Measurements from ENCODE around the gene TRIM22.
A peak's percentile ranks its signal among the peaks of the same experiment; 100 is the strongest.
"Not testable (repeated sequence)": the region's sequence is repeated elsewhere in the genome, so short reads cannot be mapped to it uniquely, and the experiment has no call there.

The TRIM22 gene

GRCh38 chr11:5684036-5684645 is 5.4 kb upstream of the TRIM22 start:
- H3K4me3 ChIP-seq (ENCODE audit: low read depth, low read length): peak overlapping the region; percentile 84
- TF ChIP-seq, protein P1, sequence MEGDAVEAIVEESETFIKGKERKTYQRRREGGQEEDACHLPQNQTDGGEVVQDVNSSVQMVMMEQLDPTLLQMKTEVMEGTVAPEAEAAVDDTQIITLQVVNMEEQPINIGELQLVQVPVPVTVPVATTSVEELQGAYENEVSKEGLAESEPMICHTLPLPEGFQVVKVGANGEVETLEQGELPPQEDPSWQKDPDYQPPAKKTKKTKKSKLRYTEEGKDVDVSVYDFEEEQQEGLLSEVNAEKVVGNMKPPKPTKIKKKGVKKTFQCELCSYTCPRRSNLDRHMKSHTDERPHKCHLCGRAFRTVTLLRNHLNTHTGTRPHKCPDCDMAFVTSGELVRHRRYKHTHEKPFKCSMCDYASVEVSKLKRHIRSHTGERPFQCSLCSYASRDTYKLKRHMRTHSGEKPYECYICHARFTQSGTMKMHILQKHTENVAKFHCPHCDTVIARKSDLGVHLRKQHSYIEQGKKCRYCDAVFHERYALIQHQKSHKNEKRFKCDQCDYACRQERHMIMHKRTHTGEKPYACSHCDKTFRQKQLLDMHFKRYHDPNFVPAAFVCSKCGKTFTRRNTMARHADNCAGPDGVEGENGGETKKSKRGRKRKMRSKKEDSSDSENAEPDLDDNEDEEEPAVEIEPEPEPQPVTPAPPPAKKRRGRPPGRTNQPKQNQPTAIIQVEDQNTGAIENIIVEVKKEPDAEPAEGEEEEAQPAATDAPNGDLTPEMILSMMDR (IDR thresholded peaks at IDR 0.05; ENCODE audit: insufficient read depth, low read depth, low read length, missing control alignments): no peak
- peak; percentile 18 for DNase-seq (ENCODE audit: low read depth)

DNA sequence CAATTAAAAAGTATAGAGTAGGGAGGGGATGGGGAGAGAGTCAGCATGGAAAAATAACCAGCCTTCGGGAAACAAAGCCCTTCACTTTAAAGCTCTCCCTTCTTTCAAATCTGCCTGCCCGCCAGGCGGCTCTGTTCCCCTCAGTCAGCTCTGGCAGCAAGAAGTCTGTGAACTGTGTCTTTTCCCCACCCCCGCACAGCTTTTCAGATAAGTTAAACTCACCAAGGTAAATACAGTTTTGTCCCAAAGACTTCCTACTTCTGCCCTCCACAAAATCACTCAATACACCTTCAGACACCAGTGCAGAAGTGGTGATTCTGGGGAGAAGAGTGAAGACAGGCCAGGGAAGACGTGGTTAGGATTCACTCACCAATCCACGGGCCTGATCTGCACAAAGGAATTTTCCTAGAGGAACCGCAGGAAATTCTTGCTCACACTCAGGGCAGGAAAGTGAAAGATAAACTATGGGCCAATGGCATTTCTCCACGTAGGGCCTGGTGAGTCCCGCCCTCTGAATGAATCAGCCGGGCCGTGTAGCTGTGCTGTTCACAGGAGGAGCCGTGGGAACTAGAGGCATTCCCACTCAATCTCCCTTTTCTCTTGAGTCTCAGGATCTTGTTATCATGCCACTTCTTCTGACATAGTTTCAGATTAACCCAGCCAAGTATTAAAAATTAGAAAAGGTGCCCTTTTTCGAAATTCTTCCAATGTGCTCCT is 4.8 kb upstream of the TRIM22 start, which contains the start of gene TRIM5:
TSS of gene TRIM5 (minus strand) at position 429 of the 717 bp plus-strand sequence. CDS start 4,897 bp downstream, outside the sequence.
- TF ChIP-seq, protein P1 (IDR thresholded peaks at IDR 0.05; ENCODE audit: insufficient read depth, low read depth, low read length, missing control alignments): peak; percentile 70
- peak; percentile 90 for DNase-seq (ENCODE audit: low read depth)
- peak within 1 kb of the TSS; percentile 84 for H3K4me3 ChIP-seq (ENCODE audit: low read depth, low read length)

GRCh38 chr11:5686426-5686825 is 3.2 kb upstream of the TRIM22 start:
- H3K4me3 ChIP-seq (ENCODE audit: low read depth, low read length): no peak overlapping the region
- no peak for DNase-seq (ENCODE audit: low read depth)
- TF ChIP-seq, protein P1 (IDR thresholded peaks at IDR 0.05; ENCODE audit: insufficient read depth, low read depth, low read length, missing control alignments): no peak

DNA sequence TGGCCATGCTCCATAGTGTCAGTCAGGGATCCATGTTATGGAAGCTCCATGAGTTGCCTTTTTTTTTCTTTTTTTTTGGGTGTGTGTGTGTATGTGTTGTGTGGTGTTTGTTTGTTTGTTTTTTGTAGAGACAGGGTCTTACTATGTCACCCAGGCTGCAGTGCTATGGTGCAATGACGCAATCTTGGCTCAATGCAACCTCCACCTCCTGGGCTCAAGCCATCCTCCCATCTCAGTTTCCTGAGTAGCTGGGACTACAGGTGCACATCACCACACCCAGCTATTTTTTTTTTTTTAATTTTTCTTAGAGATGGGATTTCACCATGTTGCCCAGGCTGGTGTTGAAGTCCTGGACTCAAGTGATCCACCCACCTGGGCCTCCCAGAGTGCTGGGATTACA is 1.1 kb upstream of the TRIM22 start:
- H3K4me3 ChIP-seq (ENCODE audit: low read depth, low read length): no peak overlapping the region
- TF ChIP-seq, protein P1 (IDR thresholded peaks at IDR 0.05; ENCODE audit: insufficient read depth, low read depth, low read length, missing control alignments): no peak
- DNase-seq (ENCODE audit: low read depth): no peak

- TF ChIP-seq, protein P1 (IDR thresholded peaks at IDR 0.05; ENCODE audit: insufficient read depth, low read depth, low read length, missing control alignments): no peak
- peak; percentile 25 for DNase-seq (ENCODE audit: low read depth)
- H3K4me3 ChIP-seq (ENCODE audit: low read depth, low read length): peak overlapping the region; percentile 64
Measured at GRCh38 chr11:5690216-5690615, 626 bp downstream of the TRIM22 start.

GRCh38 chr11:5690736-5691135 is 1.1 kb downstream of the TRIM22 start:
- H3K4me3 ChIP-seq (ENCODE audit: low read depth, low read length): peak overlapping the region; percentile 64
- TF ChIP-seq, protein P1 (IDR thresholded peaks at IDR 0.05; ENCODE audit: insufficient read depth, low read depth, low read length, missing control alignments): no peak
- peak; percentile 28 for DNase-seq (ENCODE audit: low read depth)

DNA sequence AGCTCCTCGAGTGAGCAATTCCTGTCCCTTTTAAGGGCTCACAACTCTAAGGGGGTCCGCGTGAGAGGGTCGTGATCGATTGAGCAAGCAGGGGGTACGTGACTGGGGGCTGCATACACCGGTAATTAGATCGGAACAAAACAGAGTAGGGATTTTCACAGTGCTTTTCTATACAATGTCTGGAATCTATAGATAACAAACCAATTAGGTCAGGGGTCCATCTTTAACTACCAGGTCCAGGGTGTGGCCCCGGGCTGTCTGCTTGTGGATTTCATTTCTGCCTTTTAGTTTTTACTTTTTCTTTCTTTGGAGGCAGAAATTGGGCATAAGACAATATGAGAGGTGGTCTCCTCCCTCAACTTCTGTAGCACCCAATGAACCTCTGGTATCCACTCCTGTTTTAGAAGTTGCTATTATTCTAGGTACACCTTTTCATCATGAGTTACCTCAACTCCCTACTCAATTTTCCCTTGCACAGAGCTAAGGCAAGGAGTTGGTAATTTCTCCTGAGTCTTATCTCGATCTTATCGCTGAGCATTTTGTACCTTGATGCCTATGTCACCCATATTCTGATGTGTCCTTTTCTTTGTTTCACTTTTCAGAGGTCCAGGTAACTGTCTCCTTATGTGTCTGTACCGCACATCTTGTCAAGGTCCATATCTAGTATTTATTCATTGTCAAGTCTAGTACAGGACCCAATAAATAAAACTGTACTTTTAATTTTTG is 1.8 kb downstream of the TRIM22 start:
- H3K4me3 ChIP-seq (ENCODE audit: low read depth, low read length): peak overlapping the region; percentile 64
- not testable (repeated sequence) for DNase-seq (ENCODE audit: low read depth)

All from GM12865 (cell line).